Activated CD4-positive, alpha-beta T cell treated with anti-CD3 and anti-CD28 coated beads, Interleukin-2, Interleukin-6, amounts not matched to agents 100 ng/mL and 50 ng/mL, durations not matched to agents 16 hours and 8 hours (primary cell): Measurements from ENCODE around the gene YY2.
"Not testable (repeated sequence)": the region's sequence is repeated elsewhere in the genome, so short reads cannot be mapped to it uniquely, and the experiment has no call there.

ENCODE experiments used
- DNase-seq: peaks from one replicate; pipeline ENCODE4 v3.0.0-alpha.2; 2020

The YY2 gene

GRCh38 chrX:21855937-21856415 is at the start of gene YY2:
YY2 (plus strand) TSS chrX:21855987; CDS start chrX:21856485, 498 bp downstream.
- DNase-seq: no peak

- DNase-seq: peak; percentile 1
Observed at GRCh38 chrX:21806691-21807090, 49.1 kb upstream of the YY2 start.

GRCh38 chrX:21811832-21812231 is 44.0 kb upstream of the YY2 start:
- no peak for DNase-seq

GRCh38 chrX:21812628-21813027 is 43.2 kb upstream of the YY2 start:
- DNase-seq: no peak

GRCh38 chrX:21813612-21814368 is 42.0 kb upstream of the YY2 start:
- no peak for DNase-seq

GRCh38 chrX:21816136-21816535 is 39.7 kb upstream of the YY2 start:
- DNase-seq: no peak

GRCh38 chrX:21820170-21820569 is 35.6 kb upstream of the YY2 start:
- DNase-seq: not testable (repeated sequence)

GRCh38 chrX:21821875-21822274 is 33.9 kb upstream of the YY2 start:
- DNase-seq: no peak

- no peak for DNase-seq
Observed at GRCh38 chrX:21831496-21831895, 24.3 kb upstream of the YY2 start.

GRCh38 chrX:21837056-21837455 is 18.7 kb upstream of the YY2 start:
- DNase-seq: no peak

- no peak for DNase-seq
Observed at GRCh38 chrX:21838937-21839333, 16.9 kb upstream of the YY2 start.

- DNase-seq: peak; percentile 85
Observed at GRCh38 chrX:21839334-21840192, 16.2 kb upstream of the YY2 start, which contains the start of gene MBTPS2. MBTPS2 (plus strand) TSS chrX:21839617; CDS start chrX:21839735, 118 bp downstream.

- DNase-seq: peak; percentile 63
Observed at GRCh38 chrX:21840193-21840545, 15.6 kb upstream of the YY2 start.

- no peak for DNase-seq
Observed at GRCh38 chrX:21843179-21843578, 12.6 kb upstream of the YY2 start.

- no peak for DNase-seq
Observed at GRCh38 chrX:21845096-21845495, 10.7 kb upstream of the YY2 start.

GRCh38 chrX:21847342-21847741 is 8.4 kb upstream of the YY2 start:
- DNase-seq: no peak

GRCh38 chrX:21853578-21853977 is 2.2 kb upstream of the YY2 start:
- no peak for DNase-seq

- no peak for DNase-seq
Observed at GRCh38 chrX:21856504-21856903, 717 bp downstream of the YY2 start.

- no peak for DNase-seq
Observed at GRCh38 chrX:21863241-21863640, 7.5 kb downstream of the YY2 start.

- no peak for DNase-seq
Observed at GRCh38 chrX:21865436-21865835, 9.6 kb downstream of the YY2 start.

- no peak for DNase-seq
Observed at GRCh38 chrX:21870494-21870893, 14.7 kb downstream of the YY2 start.

- DNase-seq: no peak
Observed at GRCh38 chrX:21873063-21873775, 17.4 kb downstream of the YY2 start.

GRCh38 chrX:21874182-21874581 is 18.4 kb downstream of the YY2 start:
- not testable (repeated sequence) for DNase-seq
